ENCODE results near the gene RNU4-1. TPM values are rescaled to one million over a fixed set of nuclear protein-coding genes. Genes with fewer than 3 reads are reported as not detected.
A peak's percentile ranks its signal among the peaks of the same experiment; 100 is the strongest.

The RNU4-1 gene
- total RNA-seq (2014; rRNA removed; shearing (Covaris generic)) = under 0.01 TPM in 1 of 2 replicates, not detected in the other
- polyA plus RNA-seq (2016; fragmentation: Nextera tagmentation; extraction: Ambion mirVana) = 6.0 and 6.4 TPM in 2 replicates
- long read RNA-seq = 0 reads

GRCh38 chr12:120292661-120293531 is at the start of gene RNU4-1:
Gene RNU4-1, minus strand, starts transcription at chr12:120293237.
- ATAC-seq = peak; percentile 54

More at GRCh38 chr12:120292661-120293531, at the start of gene RNU4-1:
- no peaks in the 10 kb centered on the region for H3K36me3 ChIP-seq (ENCODE audit: insufficient read depth)
- no peaks in the 10 kb centered on the region for H3K9me2 ChIP-seq (ENCODE audit: insufficient read depth)
- H3F3A ChIP-seq (replicated peaks; ENCODE audit: low read depth) = peaks cover 12% of the 10 kb centered on the region
- Mint-ChIP-seq H3K36me3 (ENCODE audit: low read depth) (no peaks in the 10 kb centered on the region), H3K27ac (no peak within 1 kb of the TSS), H3K4me3 (no peak within 1 kb of the TSS), H3K27me3 (ENCODE audit: insufficient read depth, low read depth, poor library complexity) (peaks cover 3% of the 10 kb centered on the region), H3K4me1 (peaks cover 5% of the 10 kb centered on the region), H3K9me3 (no peaks in the 10 kb centered on the region)
- peak; percentile 100 for TF ChIP-seq POLR2AphosphoS5 (IDR thresholded peaks at IDR 0.05; ENCODE audit: low read depth)
- TF ChIP-seq CREB1 (CRISPR knock-in tag; IDR thresholded peaks at IDR 0.05; ENCODE audit: low read depth) = peak; percentile 72
- no peak for TF ChIP-seq STAT1 (IDR thresholded peaks at IDR 0.05; ENCODE audit: unreplicated experiment)
- TF ChIP-seq, protein P1, sequence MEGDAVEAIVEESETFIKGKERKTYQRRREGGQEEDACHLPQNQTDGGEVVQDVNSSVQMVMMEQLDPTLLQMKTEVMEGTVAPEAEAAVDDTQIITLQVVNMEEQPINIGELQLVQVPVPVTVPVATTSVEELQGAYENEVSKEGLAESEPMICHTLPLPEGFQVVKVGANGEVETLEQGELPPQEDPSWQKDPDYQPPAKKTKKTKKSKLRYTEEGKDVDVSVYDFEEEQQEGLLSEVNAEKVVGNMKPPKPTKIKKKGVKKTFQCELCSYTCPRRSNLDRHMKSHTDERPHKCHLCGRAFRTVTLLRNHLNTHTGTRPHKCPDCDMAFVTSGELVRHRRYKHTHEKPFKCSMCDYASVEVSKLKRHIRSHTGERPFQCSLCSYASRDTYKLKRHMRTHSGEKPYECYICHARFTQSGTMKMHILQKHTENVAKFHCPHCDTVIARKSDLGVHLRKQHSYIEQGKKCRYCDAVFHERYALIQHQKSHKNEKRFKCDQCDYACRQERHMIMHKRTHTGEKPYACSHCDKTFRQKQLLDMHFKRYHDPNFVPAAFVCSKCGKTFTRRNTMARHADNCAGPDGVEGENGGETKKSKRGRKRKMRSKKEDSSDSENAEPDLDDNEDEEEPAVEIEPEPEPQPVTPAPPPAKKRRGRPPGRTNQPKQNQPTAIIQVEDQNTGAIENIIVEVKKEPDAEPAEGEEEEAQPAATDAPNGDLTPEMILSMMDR (conservative IDR thresholded peaks at IDR 0.05; ENCODE audit: low read depth in 2 of 2) = no peak
- no peak for TF ChIP-seq REST (IDR thresholded peaks at IDR 0.05; ENCODE audit: unreplicated experiment)
- TF ChIP-seq EZH2phosphoT487 (IDR thresholded peaks at IDR 0.05; ENCODE audit: unreplicated experiment) = no peak
- TF ChIP-seq NANOG (IDR thresholded peaks at IDR 0.05; ENCODE audit: borderline replicate concordance) = 0 out of 2 replicates have a peak, but pooled peaks have one; percentile 19
- TF ChIP-seq, protein P2, sequence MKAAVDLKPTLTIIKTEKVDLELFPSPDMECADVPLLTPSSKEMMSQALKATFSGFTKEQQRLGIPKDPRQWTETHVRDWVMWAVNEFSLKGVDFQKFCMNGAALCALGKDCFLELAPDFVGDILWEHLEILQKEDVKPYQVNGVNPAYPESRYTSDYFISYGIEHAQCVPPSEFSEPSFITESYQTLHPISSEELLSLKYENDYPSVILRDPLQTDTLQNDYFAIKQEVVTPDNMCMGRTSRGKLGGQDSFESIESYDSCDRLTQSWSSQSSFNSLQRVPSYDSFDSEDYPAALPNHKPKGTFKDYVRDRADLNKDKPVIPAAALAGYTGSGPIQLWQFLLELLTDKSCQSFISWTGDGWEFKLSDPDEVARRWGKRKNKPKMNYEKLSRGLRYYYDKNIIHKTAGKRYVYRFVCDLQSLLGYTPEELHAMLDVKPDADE (IDR thresholded peaks at IDR 0.05) = peak; percentile 95
- 0 out of 2 replicates have a peak, but pooled peaks have one; percentile 4 for TF ChIP-seq ZNF331 (CRISPR knock-in tag; IDR thresholded peaks at IDR 0.05; ENCODE audit: low read depth)
- no peak for TF ChIP-seq JUNB (IDR thresholded peaks at IDR 0.05; ENCODE audit: unreplicated experiment)
- TF ChIP-seq ZNF114 (CRISPR knock-in tag; IDR thresholded peaks at IDR 0.05) = no peak
- TF ChIP-seq EZH2 (IDR thresholded peaks at IDR 0.05; ENCODE audit: low read depth, unreplicated experiment) = no peak
- TF ChIP-seq, protein P3, sequence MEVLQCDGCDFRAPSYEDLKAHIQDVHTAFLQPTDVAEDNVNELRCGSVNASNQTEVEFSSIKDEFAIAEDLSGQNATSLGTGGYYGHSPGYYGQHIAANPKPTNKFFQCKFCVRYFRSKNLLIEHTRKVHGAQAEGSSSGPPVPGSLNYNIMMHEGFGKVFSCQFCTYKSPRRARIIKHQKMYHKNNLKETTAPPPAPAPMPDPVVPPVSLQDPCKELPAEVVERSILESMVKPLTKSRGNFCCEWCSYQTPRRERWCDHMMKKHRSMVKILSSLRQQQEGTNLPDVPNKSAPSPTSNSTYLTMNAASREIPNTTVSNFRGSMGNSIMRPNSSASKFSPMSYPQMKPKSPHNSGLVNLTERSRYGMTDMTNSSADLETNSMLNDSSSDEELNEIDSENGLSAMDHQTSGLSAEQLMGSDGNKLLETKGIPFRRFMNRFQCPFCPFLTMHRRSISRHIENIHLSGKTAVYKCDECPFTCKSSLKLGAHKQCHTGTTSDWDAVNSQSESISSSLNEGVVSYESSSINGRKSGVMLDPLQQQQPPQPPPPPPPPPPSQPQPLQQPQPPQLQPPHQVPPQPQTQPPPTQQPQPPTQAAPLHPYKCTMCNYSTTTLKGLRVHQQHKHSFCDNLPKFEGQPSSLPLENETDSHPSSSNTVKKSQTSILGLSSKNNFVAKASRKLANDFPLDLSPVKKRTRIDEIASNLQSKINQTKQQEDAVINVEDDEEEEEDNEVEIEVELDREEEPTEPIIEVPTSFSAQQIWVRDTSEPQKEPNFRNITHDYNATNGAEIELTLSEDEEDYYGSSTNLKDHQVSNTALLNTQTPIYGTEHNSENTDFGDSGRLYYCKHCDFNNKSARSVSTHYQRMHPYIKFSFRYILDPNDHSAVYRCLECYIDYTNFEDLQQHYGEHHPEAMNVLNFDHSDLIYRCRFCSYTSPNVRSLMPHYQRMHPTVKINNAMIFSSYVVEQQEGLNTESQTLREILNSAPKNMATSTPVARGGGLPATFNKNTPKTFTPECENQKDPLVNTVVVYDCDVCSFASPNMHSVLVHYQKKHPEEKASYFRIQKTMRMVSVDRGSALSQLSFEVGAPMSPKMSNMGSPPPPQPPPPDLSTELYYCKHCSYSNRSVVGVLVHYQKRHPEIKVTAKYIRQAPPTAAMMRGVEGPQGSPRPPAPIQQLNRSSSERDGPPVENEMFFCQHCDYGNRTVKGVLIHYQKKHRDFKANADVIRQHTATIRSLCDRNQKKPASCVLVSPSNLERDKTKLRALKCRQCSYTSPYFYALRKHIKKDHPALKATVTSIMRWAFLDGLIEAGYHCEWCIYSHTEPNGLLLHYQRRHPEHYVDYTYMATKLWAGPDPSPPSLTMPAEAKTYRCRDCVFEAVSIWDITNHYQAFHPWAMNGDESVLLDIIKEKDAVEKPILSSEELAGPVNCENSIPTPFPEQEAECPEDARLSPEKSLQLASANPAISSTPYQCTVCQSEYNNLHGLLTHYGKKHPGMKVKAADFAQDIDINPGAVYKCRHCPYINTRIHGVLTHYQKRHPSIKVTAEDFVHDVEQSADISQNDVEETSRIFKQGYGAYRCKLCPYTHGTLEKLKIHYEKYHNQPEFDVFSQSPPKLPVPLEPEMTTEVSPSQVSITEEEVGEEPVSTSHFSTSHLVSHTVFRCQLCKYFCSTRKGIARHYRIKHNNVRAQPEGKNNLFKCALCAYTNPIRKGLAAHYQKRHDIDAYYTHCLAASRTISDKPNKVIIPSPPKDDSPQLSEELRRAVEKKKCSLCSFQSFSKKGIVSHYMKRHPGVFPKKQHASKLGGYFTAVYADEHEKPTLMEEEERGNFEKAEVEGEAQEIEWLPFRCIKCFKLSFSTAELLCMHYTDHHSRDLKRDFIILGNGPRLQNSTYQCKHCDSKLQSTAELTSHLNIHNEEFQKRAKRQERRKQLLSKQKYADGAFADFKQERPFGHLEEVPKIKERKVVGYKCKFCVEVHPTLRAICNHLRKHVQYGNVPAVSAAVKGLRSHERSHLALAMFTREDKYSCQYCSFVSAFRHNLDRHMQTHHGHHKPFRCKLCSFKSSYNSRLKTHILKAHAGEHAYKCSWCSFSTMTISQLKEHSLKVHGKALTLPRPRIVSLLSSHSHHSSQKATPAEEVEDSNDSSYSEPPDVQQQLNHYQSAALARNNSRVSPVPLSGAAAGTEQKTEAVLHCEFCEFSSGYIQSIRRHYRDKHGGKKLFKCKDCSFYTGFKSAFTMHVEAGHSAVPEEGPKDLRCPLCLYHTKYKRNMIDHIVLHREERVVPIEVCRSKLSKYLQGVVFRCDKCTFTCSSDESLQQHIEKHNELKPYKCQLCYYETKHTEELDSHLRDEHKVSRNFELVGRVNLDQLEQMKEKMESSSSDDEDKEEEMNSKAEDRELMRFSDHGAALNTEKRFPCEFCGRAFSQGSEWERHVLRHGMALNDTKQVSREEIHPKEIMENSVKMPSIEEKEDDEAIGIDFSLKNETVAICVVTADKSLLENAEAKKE (CRISPR knock-in tag; IDR thresholded peaks at IDR 0.05) = no peak
- H2AFZ ChIP-seq = no peak within 1 kb of the TSS
- H3K4me1 ChIP-seq (ENCODE audit: insufficient read depth) = peaks cover 4% of the 10 kb centered on the region; the same call in 1 of the 2 replicates
- H3K79me2 ChIP-seq (replicated peaks; ENCODE audit: insufficient read depth) = no peaks in the 10 kb centered on the region
- peak within 1 kb of the TSS; percentile 75 for H3K4me2 ChIP-seq
- H3K4me3 ChIP-seq = peak within 1 kb of the TSS; percentile 54
- no peaks in the 10 kb centered on the region for H4K20me1 ChIP-seq (replicated peaks; ENCODE audit: insufficient read depth)
- H3K27ac ChIP-seq (ENCODE audit: low read depth) = peak within 1 kb of the TSS; percentile 99
- no peaks in the 10 kb centered on the region for H3K27me3 ChIP-seq (ENCODE audit: insufficient read depth)
- peak; percentile 95 for DNase-seq (ENCODE audit: low spot score)

Measured in GM23338 (cell line).